ENCODE data around the gene ERBB2.
"Not testable (repeated sequence)": the region's sequence is repeated elsewhere in the genome, so short reads cannot be mapped to it uniquely, and the experiment has no call there.

- TF ChIP-seq CTCF, POLR2A (IDR thresholded peaks at IDR 0.05): not testable (repeated sequence)
Observed at GRCh38 chr17:39764171-39764570, 64.3 kb downstream of the ERBB2 start.

All from Peyer's patch (tissue), 4 donors.